ENCODE measurements around the gene GNG13. TPM values are rescaled to one million over a fixed set of nuclear protein-coding genes. Genes with fewer than 3 reads are reported as not detected.
"Not testable (repeated sequence)": the region's sequence is repeated elsewhere in the genome, so short reads cannot be mapped to it uniquely, and the experiment has no call there.

Gene GNG13
- total and polyA plus RNA-seq, 2 donors: not detected

GRCh38 chr16:825341-826061 is 25.0 kb upstream of the GNG13 start:
- no peak overlapping the region for H3K27ac ChIP-seq (ENCODE audit: low read depth)
- no peak overlapping the region for H3K4me3 ChIP-seq (ENCODE audit: low read depth, low read length)
- H3K36me3 ChIP-seq (ENCODE audit: insufficient read depth): no peaks in the 10 kb centered on the region
- 21% methylated on average over 36 of the region's 36 CpGs for WGBS
- no peak for DNase-seq (ENCODE audit: extremely low spot score)
- no peaks in the 10 kb centered on the region for H3K4me1 ChIP-seq (ENCODE audit: insufficient read depth)

GRCh38 chr16:824601-825000 is 24.1 kb upstream of the GNG13 start:
- H3K27ac ChIP-seq (ENCODE audit: low read depth): no peak overlapping the region

GRCh38 chr16:824194-824593 is 23.7 kb upstream of the GNG13 start:
- Histone ChIP-seq H3K4me3 (ENCODE audit: low read depth, low read length) (no peak overlapping the region), H3K4me1 (ENCODE audit: insufficient read depth) (no peaks in the 10 kb centered on the region), H3K27ac (ENCODE audit: low read depth) (no peak overlapping the region), H3K36me3 (ENCODE audit: insufficient read depth) (no peaks in the 10 kb centered on the region)
- 86% methylated on average over 22 of the region's 22 CpGs for WGBS
- no peak for DNase-seq (ENCODE audit: extremely low spot score)

More at GRCh38 chr16:824601-825000, 24.1 kb upstream of the GNG13 start:
- Histone ChIP-seq H3K4me1 (ENCODE audit: insufficient read depth) (no peaks in the 10 kb centered on the region), H3K36me3 (ENCODE audit: insufficient read depth) (no peaks in the 10 kb centered on the region), H3K4me3 (ENCODE audit: low read depth, low read length) (no peak overlapping the region)
- 90% methylated on average over 25 of the region's 25 CpGs for WGBS
- DNase-seq (ENCODE audit: extremely low spot score): no peak

GRCh38 chr16:822909-823297 is 22.4 kb upstream of the GNG13 start:
- H3K4me3 ChIP-seq (ENCODE audit: low read depth, low read length): no peak overlapping the region
- H3K4me1 ChIP-seq (ENCODE audit: insufficient read depth): no peaks in the 10 kb centered on the region
- no peaks in the 10 kb centered on the region for H3K36me3 ChIP-seq (ENCODE audit: insufficient read depth)
- 92% methylated on average over 9 of the region's 9 CpGs for WGBS
- no peak overlapping the region for H3K27ac ChIP-seq (ENCODE audit: low read depth)
- DNase-seq (ENCODE audit: extremely low spot score): no peak

- 85% methylated on average over 21 of the region's 21 CpGs for WGBS
- Histone ChIP-seq H3K4me1 (ENCODE audit: insufficient read depth) (no peaks in the 10 kb centered on the region), H3K36me3 (ENCODE audit: insufficient read depth) (no peaks in the 10 kb centered on the region), H3K27ac (ENCODE audit: low read depth) (no peak overlapping the region), H3K4me3 (ENCODE audit: low read depth, low read length) (no peak overlapping the region)
- DNase-seq (ENCODE audit: extremely low spot score): no peak
These were observed 21.8 kb upstream of the GNG13 start for GRCh38 chr16:822174-822908.

- Histone ChIP-seq H3K4me1 (ENCODE audit: insufficient read depth) (no peaks in the 10 kb centered on the region), H3K36me3 (ENCODE audit: insufficient read depth) (no peaks in the 10 kb centered on the region), H3K27ac (ENCODE audit: low read depth) (no peak overlapping the region), H3K4me3 (ENCODE audit: low read depth, low read length) (no peak overlapping the region)
- 61% methylated on average over 13 of the region's 13 CpGs for WGBS
- no peak for DNase-seq (ENCODE audit: extremely low spot score)
These were observed 21.2 kb upstream of the GNG13 start for GRCh38 chr16:821751-822150.

- Histone ChIP-seq H3K27ac (ENCODE audit: low read depth) (no peak overlapping the region), H3K4me3 (ENCODE audit: low read depth, low read length) (no peak overlapping the region), H3K4me1 (ENCODE audit: insufficient read depth) (no peaks in the 10 kb centered on the region), H3K36me3 (ENCODE audit: insufficient read depth) (no peaks in the 10 kb centered on the region)
- 84% methylated on average over 12 of the region's 12 CpGs for WGBS
- no peak for DNase-seq (ENCODE audit: extremely low spot score)
These were observed 20.2 kb upstream of the GNG13 start for GRCh38 chr16:820748-821147.

GRCh38 chr16:820044-820408 is 19.5 kb upstream of the GNG13 start:
- not testable (repeated sequence) for DNase-seq (ENCODE audit: extremely low spot score)

GRCh38 chr16:819336-820043 is 19.0 kb upstream of the GNG13 start:
- Histone ChIP-seq H3K36me3 (ENCODE audit: insufficient read depth) (no peaks in the 10 kb centered on the region), H3K27ac (ENCODE audit: low read depth) (no peak overlapping the region), H3K4me3 (ENCODE audit: low read depth, low read length) (no peak overlapping the region), H3K4me1 (ENCODE audit: insufficient read depth) (no peaks in the 10 kb centered on the region)
- WGBS: 58% methylated on average over 23 of the region's 23 CpGs
- no peak for DNase-seq (ENCODE audit: extremely low spot score)

More at GRCh38 chr16:820044-820408, 19.5 kb upstream of the GNG13 start:
- H3K36me3 ChIP-seq (ENCODE audit: insufficient read depth); H3K27ac ChIP-seq (ENCODE audit: low read depth); H3K4me3 ChIP-seq (ENCODE audit: low read depth, low read length); H3K4me1 ChIP-seq (ENCODE audit: insufficient read depth): not testable (repeated sequence)
- WGBS: 68% methylated on average over 10 of the region's 10 CpGs

- Histone ChIP-seq H3K27ac (ENCODE audit: low read depth) (no peak overlapping the region), H3K4me3 (ENCODE audit: low read depth, low read length) (no peak overlapping the region), H3K4me1 (ENCODE audit: insufficient read depth) (no peaks in the 10 kb centered on the region), H3K36me3 (ENCODE audit: insufficient read depth) (no peaks in the 10 kb centered on the region)
- DNase-seq (ENCODE audit: extremely low spot score): no peak
- WGBS: 82% methylated on average over 2 of the region's 2 CpGs
These were observed 18.1 kb upstream of the GNG13 start for GRCh38 chr16:818592-818991.

GRCh38 chr16:818132-818531 is 17.6 kb upstream of the GNG13 start:
- Histone ChIP-seq H3K27ac (ENCODE audit: low read depth) (no peak overlapping the region), H3K4me1 (ENCODE audit: insufficient read depth) (no peaks in the 10 kb centered on the region), H3K36me3 (ENCODE audit: insufficient read depth) (no peaks in the 10 kb centered on the region), H3K4me3 (ENCODE audit: low read depth, low read length) (no peak overlapping the region)
- DNase-seq (ENCODE audit: extremely low spot score): no peak
- WGBS: 73% methylated on average over 8 of the region's 8 CpGs

GRCh38 chr16:817001-817906 is 16.7 kb upstream of the GNG13 start:
- no peak overlapping the region for H3K4me3 ChIP-seq (ENCODE audit: low read depth, low read length)
- no peaks in the 10 kb centered on the region for H3K4me1 ChIP-seq (ENCODE audit: insufficient read depth)
- 49% methylated on average over 71 of the region's 71 CpGs for WGBS
- no peak overlapping the region for H3K27ac ChIP-seq (ENCODE audit: low read depth)
- DNase-seq (ENCODE audit: extremely low spot score): no peak
- H3K36me3 ChIP-seq (ENCODE audit: insufficient read depth): no peaks in the 10 kb centered on the region

GRCh38 chr16:815861-816260 is 15.3 kb upstream of the GNG13 start:
- DNase-seq (ENCODE audit: extremely low spot score): no peak
- no peaks in the 10 kb centered on the region for H3K4me1 ChIP-seq (ENCODE audit: insufficient read depth)
- H3K36me3 ChIP-seq (ENCODE audit: insufficient read depth): no peaks in the 10 kb centered on the region
- H3K27ac ChIP-seq (ENCODE audit: low read depth): no peak overlapping the region
- no peak overlapping the region for H3K4me3 ChIP-seq (ENCODE audit: low read depth, low read length)
- WGBS: 89% methylated on average over 15 of the region's 15 CpGs

Data from urinary bladder (tissue), 4 donors.